Inflammatory macrophage (primary cell): ENCODE data around the gene ARHGAP28.
"Not testable (repeated sequence)": the region's sequence is repeated elsewhere in the genome, so short reads cannot be mapped to it uniquely, and the experiment has no call there.

Source experiments
- DNase-seq, 2 donors: peaks; one replicate each; pipeline ENCODE4 v3.0.0-alpha.2; 2020 to 2022

The ARHGAP28 gene

DNA sequence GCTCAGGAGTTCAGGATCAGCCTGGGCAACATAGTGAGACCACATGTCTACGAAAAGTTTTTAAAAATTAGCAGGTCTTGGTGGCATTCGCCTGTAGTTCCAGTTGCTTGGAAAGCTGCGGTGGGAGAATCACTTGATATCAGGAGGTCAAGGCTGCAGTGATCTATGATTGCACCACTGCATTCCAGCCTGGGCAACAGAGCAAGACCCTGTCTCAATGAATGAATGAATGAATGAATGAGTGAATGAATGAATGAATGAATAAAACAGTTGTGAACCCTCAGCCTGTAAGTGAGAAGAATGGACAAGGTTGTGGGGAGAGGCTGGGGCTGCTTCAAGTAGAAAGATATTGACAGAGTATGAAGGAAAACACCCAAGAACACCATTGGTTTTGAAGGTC is 48.0 kb downstream of the ARHGAP28 start:
- DNase-seq = no peak

DNA sequence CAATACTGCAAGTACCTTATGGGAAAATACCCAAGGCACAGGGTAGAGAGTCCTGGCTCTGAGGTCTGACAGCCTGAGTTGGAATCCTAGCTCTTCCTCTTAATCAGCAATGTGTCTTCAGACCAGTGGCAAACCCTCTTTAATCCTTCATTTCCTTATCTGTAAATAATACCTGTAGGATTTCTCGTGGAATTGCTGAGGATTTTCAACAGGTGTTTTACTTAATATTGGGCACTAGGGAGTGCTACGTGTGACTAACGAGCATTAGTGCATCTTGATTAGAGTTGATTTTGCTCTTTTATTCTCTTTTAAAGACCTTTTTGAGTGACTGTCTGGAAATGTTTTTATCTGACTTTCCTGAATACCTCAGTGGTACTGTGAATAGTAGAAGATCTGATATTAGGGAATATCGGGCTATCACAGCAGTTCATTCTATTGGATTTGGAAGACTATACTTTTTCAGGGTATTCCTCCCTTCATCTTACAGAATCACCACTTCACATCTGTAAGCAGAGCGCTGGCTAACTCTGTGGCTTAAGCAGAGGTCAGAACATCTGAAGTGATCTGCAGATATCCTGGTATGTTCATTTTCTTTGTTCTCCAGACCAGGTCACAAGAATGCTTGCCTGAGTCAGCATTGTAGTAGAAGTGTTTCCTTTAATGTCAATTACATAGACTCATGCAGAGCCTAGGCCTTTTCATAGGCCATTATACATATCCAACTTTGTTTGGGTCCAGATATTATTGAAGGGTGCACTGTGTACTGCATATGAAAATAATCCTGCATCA is 49.1 kb downstream of the ARHGAP28 start:
- DNase-seq = no peak

DNA sequence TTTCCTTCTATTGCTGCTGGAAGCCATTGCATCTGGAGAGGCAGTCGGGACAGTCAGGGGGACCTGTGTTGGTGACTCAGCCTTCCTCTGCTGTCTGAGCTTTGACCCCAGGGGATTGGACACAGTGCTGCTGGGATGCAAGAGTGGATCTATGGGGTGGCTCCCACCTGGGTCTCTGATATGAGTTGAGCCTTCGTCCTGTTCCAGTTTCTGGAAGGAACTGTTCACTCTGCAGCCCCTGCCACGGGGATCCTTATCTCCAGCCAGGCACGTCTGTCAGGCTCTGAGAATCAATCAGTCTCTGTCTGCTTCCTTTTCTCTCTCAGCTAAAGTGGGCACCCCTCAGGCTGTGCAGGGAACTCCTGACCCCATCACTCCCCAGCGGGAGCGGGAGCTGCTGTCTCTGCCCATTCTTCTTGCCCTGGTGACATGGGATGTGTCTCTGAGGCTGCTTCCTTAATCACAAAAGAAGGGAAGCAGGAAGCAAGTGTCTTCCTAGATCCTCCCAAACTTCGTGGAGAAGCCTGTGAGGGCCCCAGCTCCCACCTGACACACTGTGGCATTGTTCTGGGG is 51.7 kb downstream of the ARHGAP28 start:
- no peak for DNase-seq

DNA sequence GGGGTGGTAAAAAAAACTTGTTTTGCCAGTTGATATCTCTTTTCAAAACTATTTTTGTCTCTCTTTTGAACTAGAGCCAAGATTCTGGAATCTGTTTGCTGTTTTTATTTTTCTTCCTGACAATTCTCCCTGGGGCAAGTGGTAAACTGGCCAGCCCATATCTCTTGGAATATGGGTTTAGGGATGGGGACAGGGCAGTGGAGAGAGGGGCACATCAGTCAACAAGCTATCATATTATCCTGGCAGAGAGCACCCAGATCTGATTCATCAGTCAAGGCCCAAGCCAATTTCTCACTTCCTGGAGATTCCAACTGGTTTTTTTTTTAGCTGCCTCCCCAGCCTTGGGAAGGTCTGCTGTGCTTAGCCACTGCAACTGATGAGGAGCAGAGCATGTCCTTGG is 52.3 kb downstream of the ARHGAP28 start:
- DNase-seq = no peak

DNA sequence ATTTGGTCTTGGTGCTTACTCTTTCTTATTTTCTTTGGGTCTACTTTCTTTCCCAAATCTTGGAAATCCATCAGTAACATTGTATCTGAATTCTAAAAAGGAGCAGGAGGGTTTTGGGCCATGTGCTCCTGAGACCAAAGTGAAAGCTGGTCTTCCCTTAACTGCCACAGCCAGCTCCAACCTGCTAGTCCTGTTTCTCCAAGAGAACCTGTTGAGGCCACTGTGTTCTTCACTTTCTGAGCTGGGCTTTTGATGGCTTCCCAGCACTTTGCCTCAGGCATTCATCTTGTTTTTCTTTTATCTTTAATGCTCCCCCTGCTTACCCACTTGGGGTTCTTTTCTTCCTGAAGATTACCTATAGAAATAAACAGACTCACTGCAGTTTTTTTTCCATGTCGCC is 53.3 kb downstream of the ARHGAP28 start:
- no peak for DNase-seq

DNA sequence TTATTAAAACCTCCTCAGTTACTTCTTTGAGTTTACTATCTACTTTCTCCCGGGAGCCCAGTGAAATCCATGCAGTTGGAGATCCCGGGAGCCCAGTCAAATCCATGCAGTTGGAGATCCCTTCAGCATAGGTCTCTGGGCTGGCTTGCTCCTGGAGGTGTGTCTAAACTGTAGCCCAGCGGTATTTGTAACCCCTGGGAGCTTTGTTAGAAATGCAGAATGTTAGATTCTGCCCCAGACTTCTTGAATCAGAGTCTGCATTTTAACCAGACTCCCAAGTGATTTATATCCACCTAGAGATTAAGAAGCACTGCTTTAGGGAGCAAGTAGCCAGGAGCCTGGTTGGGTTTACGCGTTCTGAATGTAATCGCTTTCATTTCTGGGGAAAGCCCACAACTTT is 54.5 kb downstream of the ARHGAP28 start:
- DNase-seq = no peak

DNA sequence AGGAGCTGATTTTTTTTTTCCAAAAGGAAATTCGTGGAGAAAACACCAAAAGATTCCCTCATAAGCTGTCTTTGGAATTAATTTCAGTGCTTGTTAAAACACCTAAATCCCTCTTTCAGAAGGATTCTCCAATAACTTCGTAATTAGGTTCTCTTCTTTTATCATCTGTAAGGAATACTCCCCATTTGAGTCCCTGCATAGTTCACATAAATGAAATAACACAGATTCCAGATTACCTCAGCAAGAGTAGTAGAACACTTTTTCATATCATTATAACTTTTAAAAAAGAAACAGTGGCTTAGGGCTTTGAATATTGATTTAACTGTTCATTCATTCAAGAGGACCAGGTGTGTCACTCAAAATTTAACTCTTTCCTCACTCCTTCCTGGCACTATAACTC is 55.5 kb downstream of the ARHGAP28 start:
- DNase-seq = no peak

DNA sequence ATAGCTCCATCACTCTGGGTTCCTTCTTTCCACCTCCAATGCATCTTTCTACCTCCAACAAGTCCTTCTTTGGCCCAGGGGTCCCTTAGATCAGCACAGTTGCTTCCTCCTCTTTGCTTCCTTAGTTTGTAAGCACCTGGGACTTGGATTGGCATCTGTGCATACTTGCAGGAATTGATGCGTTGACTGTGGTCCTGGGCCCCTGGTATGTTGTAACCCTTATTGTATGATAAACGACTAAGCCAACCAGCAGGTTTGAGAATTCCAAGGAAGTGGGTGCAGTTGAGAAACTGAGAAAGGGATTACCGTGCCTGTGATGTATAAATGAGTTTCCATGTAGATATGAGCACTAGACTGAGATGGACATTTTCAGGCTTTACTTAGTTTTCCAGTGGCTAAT is 55.9 kb downstream of the ARHGAP28 start:
- no peak for DNase-seq

DNA sequence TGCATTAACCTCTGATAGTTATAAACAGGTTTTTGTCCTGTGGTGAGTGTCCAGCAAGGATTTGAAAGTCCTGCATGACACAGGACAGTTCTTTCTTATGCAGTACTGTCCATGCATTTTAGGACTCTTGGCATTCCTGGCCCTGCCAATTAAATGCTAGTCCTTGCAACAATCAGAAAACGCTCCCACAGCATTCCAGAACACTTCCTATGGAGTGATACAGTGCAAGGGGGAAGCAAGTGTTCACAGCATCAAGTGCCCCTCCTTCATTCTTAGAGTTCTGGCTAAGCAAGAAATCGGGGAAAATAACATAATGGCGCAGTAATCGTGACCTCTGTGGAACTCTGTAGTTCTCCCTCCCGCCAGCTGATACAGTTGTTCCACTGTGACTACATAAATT is 62.9 kb downstream of the ARHGAP28 start:
- DNase-seq = no peak

DNA sequence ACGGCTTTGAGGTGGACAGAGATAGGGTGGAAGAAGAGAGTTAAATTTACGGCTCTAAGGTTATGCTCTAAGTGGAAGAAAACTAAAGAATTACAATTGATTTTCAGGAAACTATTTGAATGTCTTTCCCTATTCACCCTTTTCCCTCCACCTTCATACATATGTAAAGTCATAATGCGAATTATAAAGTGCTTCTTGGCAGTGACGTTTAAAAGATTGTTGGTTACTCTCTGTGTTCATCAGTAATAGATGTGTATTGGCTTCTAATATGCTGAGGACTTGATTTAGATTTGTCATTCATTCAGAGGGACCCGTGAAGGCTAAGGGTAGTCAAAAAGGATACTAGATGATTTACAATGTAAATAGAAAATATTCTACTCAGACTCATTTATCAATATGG is 63.9 kb downstream of the ARHGAP28 start:
- no peak for DNase-seq

DNA sequence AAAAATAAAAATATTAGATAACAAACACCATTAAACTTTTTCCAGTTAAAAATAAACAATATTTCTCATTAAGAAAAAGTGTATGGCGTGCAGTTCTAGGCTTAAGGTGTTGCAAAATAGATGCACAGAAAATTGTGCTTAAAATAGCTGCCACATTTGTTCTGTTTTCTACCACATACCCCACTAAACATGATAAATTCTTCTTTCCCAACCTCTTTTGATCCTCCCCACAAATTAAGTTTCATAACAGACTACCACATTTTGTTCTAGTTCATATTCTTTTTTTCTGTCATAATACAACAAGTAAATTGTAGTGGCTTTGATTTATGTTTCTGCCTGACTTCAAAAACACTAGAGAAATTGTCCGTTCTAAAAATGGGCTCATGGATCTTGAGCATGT is 64.5 kb downstream of the ARHGAP28 start:
- DNase-seq = no peak

DNA sequence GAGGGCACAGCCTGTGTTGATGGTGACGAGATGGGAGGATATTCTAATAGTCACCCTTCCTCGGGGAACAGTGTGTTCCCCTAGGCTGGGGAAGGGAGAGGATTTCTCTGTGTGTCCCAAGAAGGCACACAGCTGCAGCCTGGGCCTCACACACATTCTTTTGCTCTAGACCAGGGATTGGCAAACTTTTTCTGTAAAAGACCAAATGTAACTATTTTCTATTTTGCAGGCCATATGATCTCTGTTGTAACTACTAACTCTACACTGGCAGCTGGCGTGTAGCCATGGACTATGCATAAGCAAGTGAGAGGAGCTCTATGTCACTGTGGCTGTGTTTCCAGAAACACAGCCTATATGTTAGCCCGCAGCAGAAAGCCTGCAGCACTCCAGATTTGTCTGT is 65.8 kb downstream of the ARHGAP28 start:
- no peak for DNase-seq

DNA sequence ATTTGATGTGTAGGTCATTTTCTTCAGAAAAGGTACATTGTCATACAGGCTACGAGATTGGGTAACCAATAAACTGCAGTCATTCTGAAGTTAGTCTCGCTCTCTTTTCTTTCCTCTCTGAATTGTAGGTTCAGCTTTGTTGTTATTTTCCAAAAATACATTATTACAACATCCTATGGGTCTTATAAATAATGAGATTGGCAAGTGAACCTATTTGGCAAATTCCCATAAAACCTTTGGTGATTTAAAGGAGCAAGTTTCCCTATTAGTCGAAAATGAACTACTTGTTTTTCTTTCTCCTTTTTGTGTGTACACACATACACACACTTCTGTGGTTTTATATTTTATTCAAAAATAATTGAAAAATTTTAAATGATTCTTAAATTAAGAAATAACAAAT is 67.0 kb downstream of the ARHGAP28 start:
- DNase-seq = no peak

DNA sequence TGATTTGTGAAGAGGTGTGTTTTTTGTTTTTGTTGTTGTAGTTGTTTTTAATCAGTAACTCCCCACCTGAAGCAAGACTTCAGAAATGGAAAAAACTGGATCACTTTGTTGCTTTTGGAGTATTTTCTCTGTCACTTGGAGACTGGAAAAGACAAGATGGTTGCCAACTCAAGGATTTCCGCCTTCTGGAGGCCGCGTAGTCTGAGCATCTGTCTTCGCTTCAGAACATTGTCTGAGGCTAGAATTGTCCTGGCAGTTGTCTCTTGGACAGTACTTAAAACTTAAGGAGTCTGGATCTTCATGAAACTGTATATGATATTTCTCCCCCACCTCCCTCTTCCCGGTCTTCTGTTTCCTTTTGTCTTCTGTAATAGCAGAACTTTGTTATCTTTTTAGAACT is 67.7 kb downstream of the ARHGAP28 start:
- DNase-seq = no peak

DNA sequence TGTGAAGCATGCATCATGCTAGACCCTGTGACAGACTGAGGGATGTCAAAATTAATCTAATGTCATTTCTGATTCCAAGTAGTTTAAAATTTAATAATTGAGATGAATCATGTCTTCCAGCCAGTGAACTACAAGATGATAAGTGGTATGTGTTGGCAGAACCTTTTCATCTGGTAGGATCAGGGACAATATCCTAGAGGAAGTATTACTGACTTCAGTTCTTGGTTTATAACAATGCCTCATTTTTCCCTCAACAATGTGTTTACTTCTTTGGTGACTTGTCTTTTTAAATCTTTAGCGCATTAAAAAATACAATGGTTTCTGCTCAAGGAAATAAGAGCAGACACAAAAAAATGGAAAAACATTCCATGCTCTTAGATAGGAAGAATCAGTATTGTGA is 69.4 kb downstream of the ARHGAP28 start:
- no peak for DNase-seq

DNA sequence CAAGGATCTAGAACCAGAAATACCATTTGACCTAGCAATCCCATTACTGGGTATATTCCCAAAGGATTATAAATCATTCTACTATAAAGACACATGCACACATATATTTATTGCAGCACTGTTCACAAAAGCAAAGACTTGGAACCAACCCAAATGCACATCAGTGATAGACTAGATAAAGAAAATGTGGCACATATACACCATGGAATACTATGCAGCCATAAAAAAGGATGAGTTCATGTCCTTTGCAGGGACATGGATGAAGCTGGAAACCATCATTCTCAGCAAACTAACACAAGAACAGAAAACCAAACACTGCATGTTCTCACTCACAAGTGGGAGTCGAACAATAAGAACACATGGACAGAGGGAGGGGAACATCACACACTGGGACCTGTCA is 70.8 kb downstream of the ARHGAP28 start:
- not testable (repeated sequence) for DNase-seq

DNA sequence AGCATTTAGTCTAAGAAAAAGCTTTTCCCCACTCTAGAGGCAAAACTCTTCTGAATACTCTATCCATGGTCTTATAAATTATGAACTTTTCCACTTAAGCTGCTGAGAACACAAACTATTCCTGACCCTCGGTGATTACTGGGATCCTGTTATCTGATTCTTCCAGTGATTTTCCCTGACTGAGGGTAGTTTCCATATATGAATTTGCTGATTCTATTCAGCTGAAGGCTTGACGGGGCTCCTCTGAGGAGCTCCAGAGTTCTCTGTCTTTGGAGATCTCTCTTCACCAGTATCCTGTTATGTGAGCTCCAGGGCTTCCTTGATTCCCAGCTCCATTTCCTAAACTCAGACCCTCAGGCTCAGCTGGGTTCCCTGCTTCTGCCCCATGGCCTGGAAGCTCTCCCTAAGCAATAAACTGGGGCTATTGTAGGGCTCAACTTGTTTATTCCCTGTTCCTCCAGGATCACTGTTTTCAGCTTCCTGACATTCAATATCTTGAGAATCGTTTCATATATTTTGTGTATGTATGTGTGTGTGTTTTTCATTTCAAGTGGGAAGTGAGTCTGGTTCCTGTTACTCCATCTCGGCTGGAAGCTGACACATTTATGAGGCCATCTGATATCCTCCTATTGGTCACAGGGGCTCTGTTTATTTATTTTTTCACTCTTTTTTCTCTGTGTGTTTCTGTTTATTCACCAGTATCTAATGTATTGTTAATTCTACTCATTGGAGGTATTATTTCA is 78.2 kb downstream of the ARHGAP28 start:
- no peak for DNase-seq

DNA sequence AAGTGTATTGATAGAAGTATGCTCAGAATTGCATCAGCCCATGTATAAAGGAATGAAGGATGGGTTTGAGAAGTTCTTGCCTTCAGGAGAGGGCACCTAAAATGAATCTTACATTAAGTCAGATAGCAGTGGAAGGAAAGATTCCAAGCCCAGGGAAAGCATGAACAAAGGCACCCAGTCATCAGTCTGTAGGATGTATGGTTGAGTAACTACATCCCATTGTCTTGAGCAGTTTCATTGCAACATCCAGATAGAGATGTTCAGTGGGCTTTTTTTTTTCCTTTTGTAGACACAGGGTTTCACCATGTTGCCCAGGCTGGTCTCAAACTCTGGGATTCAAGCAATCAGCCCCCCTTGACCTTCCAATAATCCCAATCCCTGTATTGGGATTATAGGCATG is 80.7 kb downstream of the ARHGAP28 start:
- no peak for DNase-seq

DNA sequence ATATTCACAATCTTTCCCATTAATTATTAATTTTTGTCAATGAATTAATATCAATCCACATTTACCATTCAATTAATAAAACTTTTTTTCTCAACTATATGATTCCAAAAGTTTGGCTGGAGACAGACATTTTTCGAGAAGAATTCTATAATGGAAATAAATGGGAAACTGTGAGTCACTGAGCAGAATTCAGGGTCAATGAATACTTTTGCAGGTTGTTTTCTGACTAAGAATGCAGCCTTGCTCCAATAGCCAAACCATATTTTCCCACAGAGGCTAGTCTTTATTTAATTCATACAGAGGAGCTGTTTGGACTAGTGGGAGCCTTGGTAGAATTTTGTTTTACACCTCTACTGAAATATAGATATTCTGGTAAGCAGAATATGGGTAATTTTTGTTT is 82.3 kb downstream of the ARHGAP28 start:
- no peak for DNase-seq

DNA sequence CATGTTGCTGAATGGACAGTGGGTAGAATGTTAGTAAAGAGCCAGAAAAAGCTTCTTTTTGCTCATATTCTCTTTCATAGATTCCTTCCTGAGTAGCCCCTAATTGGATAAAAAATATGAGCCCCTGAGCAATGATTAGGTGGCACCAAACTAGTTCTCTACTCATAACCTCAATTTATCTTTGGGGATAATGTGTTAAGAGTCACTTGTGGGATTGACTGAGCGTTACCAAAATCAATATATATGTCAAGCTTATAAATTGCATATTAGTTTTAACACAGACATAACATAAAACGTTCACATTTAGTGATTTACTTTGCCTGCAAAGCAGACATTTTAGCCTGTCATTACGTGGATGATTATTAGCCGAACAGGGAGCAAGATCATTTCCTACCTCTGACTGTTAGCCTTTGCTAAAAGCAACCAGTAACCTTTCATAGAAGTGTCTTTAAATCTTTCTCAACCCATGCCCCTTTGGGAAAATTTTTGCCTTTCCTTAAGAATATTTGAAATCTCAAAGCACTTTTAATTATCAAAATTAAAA is 85.4 kb downstream of the ARHGAP28 start:
- no peak for DNase-seq

DNA sequence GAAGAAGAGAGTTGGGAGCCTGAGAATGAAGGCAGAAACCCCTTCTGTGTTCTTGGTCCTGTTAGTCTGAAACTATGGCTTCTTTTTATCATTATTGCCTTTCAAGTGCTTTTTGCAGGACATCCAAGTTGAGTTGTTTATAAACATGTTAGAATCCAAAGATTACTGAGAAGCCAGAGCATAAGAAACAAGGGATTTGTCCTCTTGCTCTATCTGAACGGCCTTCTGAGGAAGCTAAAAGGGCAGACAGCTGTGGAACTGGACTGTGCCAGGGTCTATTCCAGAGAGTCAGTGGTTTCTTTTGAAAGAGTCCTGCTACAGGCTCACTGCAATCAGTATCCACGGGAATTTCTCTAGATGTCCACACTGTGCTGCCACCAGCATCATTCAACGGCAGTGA is 86.6 kb downstream of the ARHGAP28 start:
- no peak for DNase-seq

DNA sequence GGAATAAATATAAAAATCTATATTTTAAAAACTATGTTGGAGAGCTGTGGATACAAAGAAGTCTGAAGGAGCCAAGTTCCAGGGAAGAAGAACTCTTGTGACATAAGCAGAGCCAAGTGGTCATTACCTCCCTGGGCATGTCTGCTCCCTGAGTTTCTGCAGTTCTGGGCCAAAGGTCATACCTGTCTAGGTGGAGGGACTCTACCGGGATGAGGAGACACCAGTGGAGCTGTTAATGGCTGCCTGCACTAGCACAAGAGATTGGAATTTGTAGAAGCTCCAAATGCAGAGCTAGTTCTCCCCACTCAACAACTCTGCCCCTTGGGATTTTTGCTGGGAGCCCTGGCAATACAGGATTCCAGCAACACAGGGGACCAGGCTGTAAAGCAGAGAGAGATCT is 89.8 kb downstream of the ARHGAP28 start:
- DNase-seq = no peak

DNA sequence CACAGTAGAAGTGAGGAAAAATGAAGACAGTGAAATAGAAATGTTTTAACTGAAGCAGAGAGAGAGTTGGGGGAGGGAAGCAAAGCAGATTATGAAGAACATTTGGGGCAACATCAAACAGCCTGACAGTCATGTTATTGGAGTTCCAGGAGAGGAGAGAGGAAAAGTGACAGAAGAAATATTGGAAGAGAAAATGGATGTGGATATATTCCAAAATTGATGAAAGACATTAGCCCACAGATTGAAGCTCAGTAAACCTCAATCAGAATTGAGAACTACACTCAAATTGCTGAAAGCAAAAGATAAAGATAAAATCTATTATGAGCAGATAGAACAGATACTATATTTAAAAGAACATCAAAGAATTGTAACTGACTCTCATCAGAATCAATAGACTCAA is 90.8 kb downstream of the ARHGAP28 start:
- DNase-seq = no peak

DNA sequence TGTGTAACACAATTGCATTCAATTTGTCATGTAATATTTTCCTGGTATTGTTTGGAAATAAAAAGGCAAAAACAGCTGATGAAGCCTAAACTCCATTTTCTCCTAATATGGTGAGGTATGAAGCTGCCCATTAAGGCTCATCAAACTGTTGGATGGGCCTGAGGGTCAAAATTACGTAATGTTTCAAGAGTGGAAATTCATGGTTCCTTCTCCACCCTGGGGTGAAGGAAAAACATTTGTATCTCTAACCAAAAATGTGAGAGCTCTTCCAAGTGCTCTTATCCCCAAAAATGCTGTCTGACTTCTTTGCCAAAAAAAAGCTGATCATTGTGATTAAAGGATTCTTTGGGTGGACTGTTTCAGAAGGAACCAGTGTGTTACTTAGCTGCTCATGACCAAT is 91.8 kb downstream of the ARHGAP28 start:
- DNase-seq = no peak
